Measurements from ENCODE around the gene IPCEF1.
"Not testable (repeated sequence)": the region's sequence is repeated elsewhere in the genome, so short reads cannot be mapped to it uniquely, and the experiment has no call there.

IPCEF1 gene

DNA sequence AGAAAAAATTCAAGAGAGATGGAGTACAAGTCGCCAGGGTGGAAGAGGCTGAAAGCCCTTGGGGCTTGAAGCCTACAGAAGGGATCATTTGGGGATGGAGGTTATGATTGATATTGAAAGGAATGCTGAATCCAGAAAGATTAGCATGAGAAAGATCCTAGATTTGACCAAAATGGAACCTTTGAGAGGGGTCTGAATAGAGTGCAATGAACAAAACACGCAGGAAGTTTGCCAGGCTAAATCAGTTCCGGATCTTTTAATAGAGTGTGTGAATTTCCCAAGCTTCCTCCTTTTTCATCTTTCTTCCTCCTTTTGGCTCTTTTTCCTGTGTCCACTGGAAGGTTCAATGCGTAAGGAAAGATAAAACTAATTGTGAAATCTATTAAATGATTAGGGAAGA, 15.3 kb downstream of the IPCEF1 start:
- TF ChIP-seq, protein P1, sequence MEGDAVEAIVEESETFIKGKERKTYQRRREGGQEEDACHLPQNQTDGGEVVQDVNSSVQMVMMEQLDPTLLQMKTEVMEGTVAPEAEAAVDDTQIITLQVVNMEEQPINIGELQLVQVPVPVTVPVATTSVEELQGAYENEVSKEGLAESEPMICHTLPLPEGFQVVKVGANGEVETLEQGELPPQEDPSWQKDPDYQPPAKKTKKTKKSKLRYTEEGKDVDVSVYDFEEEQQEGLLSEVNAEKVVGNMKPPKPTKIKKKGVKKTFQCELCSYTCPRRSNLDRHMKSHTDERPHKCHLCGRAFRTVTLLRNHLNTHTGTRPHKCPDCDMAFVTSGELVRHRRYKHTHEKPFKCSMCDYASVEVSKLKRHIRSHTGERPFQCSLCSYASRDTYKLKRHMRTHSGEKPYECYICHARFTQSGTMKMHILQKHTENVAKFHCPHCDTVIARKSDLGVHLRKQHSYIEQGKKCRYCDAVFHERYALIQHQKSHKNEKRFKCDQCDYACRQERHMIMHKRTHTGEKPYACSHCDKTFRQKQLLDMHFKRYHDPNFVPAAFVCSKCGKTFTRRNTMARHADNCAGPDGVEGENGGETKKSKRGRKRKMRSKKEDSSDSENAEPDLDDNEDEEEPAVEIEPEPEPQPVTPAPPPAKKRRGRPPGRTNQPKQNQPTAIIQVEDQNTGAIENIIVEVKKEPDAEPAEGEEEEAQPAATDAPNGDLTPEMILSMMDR (IDR thresholded peaks at IDR 0.05; ENCODE audit: low read depth, low read length) = no peak
- no peak for DNase-seq (ENCODE audit: extremely low read depth, low read depth)

DNA sequence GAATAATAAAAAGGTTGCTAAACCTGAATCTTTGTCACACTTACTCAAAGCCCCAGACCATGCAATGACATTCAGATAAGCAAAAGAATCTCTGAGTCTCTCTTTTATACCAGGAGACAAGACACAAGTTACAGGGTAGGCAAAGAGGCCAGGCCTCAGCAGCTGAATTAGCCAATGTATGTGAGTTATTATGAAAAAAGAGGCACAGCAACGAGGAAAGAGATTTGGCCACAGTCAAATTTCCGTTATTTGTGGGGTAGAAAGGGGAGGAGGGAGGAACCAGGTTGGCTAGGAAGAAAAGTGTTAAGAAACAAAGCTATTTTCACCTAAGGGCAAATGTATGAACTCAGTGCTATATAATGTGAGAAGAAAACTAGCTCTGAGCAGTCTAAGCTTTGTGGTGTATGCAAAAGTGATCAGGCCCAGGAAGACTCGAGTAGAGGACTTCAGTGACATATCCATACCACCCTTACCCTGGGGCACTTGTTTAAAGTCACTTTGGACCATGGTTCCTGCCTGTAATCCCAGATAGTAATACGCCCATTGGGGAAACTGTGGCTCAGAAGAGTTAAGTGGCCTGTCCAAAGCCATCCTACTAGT, 19.1 kb downstream of the IPCEF1 start:
- TF ChIP-seq, protein P1 (IDR thresholded peaks at IDR 0.05; ENCODE audit: low read depth, low read length) = no peak
- DNase-seq (ENCODE audit: extremely low read depth, low read depth) = no peak

DNA sequence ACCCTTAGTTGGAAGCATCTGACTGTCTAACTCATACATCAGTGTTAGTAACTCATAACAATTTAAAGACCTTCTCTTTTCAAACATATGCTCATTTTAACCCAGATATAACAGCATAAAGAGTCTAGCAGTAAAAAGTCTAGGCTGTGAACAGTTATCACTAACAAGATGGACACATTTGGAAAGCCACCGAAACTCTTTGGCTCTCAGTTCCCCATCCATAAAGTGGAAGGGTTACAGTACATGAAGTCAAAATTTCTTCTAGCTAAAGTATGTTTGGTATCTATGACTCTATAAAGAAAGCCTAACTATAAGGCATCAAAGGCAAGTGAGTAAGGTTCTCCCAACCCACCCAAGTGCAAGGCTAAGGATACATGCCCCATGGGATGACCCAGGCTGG, 22.5 kb downstream of the IPCEF1 start:
- not testable (repeated sequence) for DNase-seq (ENCODE audit: extremely low read depth, low read depth)

DNA sequence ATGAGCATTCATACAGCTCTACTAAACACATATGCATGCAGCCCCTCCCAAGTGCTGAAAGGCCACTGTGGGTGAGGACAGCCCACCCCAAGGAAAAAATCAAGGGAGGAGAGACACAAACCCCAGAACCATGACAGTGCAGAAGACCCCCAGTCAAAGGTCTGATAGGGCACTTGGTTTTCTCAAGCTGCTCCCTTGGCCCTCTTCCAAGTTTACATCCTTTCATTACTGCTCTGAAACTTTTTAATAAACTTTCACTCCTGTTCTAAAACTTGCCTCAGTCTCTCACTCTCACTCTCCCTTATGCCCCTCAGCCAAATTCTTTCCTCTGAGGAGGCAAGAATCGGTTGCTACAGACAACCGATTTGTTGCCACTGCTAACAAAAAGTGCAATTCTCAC, 24.9 kb downstream of the IPCEF1 start:
- DNase-seq (ENCODE audit: extremely low read depth, low read depth) = no peak
- TF ChIP-seq, protein P1 (IDR thresholded peaks at IDR 0.05; ENCODE audit: low read depth, low read length) = no peak

DNA sequence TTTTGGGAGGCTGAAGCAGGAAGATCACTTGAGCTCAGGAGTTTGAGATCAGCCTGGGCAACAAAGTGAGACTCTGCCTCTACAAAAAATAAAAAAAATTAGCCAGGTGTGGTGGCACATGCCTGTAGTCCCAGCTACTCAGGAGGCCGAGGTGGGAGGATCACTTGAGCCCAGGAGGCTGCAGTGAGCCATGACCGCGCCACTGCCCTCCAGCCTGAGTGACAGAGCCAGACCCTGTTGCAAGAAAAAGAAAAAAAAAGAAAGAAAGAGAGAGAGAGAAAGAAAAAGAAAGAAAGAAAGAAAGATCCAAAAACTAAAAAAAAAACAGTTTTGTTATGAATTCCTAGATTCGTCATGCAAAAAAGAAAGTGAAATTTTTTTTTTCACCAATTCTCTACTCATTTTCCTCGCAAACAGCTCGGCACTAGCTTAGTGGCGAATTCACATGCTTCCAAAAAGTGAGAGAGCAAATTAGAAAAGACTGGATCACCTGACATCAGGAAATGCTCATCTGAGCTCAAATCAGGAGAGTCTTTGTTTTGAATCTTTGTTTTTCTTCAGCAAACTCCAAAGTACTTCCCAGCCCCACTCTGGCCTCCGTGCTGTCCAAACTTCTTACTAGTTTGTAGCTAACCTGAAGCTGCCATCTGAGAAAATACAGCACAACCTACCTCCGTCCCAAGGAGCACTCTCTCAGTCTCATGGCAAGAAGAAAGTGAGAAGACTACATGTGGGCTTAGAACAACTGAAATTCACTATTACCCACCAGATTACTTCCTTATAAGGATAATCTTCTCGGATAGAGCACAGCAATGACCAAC, 27.0 kb downstream of the IPCEF1 start:
- TF ChIP-seq, protein P1 (IDR thresholded peaks at IDR 0.05; ENCODE audit: low read depth, low read length) = no peak
- no peak for DNase-seq (ENCODE audit: extremely low read depth, low read depth)

DNA sequence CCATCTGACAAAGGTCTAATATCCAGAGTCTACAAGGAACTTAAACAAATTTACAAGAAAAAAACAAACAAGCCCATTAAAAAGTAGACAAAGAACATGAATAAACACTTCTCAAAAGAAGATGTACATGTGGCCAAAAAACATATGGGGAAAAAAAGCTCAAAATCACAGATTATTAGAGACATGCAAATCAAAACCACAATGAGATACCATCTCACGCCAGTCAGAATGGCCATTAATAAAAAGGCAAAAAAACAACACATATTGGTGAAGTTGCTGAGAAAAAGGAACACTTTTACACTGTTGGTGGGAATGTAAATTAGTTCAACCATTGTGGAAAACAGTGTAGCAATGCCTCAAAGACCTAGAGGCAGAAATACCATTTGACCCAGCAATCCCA, 29.3 kb downstream of the IPCEF1 start:
- not testable (repeated sequence) for DNase-seq (ENCODE audit: extremely low read depth, low read depth)

DNA sequence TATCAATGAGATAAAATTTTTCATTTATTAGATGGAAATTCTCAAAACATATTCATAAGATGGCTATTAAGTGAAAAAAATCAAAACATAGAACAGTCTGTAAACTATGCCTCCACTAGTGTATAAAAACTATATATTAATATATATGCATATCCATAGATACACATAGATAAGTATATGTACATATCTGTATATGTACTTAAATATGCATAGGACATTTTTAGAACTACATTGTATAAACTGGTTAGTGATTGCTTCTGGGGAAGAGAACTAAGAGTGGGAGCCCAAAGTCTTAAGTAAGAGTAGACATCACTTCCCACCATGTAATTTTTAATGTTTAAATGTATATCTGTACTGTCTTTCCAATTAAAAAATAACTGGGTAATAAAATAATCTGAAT, 31.5 kb downstream of the IPCEF1 start:
- DNase-seq (ENCODE audit: extremely low read depth, low read depth) = no peak
- TF ChIP-seq, protein P1 (IDR thresholded peaks at IDR 0.05; ENCODE audit: low read depth, low read length) = no peak

DNA sequence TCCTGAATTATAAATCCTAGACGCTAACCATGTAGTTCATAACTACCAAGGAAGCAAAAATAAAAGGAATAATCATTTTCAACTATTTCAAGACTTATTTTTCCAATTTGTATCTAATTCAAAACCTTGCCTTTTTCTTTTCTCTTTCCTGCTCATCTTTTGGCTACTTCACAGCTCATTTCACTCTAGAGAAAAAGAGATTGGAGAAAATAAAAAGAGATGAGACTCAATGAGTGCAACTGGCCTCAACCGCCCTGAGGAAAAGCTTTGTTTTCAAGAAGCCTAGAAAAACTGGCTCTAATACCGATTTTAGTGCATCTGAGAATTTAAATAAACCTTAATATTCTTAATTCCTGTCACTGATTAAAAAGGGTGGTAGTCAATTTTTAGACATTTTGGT, 36.4 kb downstream of the IPCEF1 start:
- DNase-seq (ENCODE audit: extremely low read depth, low read depth) = no peak
- TF ChIP-seq, protein P1 (IDR thresholded peaks at IDR 0.05; ENCODE audit: low read depth, low read length) = no peak
